ENCODE data around the gene SLC9A1.
A peak's percentile ranks its signal among the peaks of the same experiment; 100 is the strongest.

SLC9A1 gene

DNA sequence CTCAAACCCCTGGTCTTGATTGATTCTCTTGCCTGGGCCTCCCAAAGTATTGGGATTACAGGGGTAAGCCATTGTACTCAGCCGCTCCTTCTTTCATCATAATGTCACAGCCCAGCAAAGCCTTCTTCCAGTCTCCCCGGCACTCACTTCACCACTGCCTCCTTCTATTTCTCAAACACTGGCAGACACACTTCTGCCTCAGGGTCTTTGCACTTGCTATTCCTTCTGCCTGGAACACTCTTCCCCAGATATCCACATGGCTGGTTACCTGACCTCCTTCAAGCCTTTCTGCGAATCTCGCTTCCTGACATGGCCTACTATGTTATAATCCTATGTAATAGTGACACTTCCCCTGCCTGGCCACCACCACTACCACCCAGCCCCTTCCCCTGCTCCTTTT is 7.2 kb upstream of the SLC9A1 start:
- no peak overlapping the region for H3K4me3 ChIP-seq (IDR thresholded peaks at IDR 0.05; ENCODE audit: insufficient read depth, low read depth, low read length)
- TF ChIP-seq, protein P1, sequence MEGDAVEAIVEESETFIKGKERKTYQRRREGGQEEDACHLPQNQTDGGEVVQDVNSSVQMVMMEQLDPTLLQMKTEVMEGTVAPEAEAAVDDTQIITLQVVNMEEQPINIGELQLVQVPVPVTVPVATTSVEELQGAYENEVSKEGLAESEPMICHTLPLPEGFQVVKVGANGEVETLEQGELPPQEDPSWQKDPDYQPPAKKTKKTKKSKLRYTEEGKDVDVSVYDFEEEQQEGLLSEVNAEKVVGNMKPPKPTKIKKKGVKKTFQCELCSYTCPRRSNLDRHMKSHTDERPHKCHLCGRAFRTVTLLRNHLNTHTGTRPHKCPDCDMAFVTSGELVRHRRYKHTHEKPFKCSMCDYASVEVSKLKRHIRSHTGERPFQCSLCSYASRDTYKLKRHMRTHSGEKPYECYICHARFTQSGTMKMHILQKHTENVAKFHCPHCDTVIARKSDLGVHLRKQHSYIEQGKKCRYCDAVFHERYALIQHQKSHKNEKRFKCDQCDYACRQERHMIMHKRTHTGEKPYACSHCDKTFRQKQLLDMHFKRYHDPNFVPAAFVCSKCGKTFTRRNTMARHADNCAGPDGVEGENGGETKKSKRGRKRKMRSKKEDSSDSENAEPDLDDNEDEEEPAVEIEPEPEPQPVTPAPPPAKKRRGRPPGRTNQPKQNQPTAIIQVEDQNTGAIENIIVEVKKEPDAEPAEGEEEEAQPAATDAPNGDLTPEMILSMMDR (conservative IDR thresholded peaks at IDR 0.05; ENCODE audit: low read depth, low read length): no peak
- H3K79me2 ChIP-seq (ENCODE audit: insufficient read depth, low read depth): no peaks in the 10 kb centered on the region
- no peak overlapping the region for H3K4me2 ChIP-seq
- no peak overlapping the region for H2AFZ ChIP-seq (ENCODE audit: low read depth)
- no peaks in the 10 kb centered on the region for H3K36me3 ChIP-seq (ENCODE audit: insufficient read depth)
- no peaks in the 10 kb centered on the region for H3K27me3 ChIP-seq (ENCODE audit: insufficient read depth, low read depth)
- no peak overlapping the region for H3K9ac ChIP-seq
- H3K4me1 ChIP-seq (ENCODE audit: low read depth, poor library complexity, severe bottlenecking): no peaks in the 10 kb centered on the region
- no peak overlapping the region for H3K27ac ChIP-seq
- H4K20me1 ChIP-seq (ENCODE audit: insufficient read depth): no peaks in the 10 kb centered on the region

DNA sequence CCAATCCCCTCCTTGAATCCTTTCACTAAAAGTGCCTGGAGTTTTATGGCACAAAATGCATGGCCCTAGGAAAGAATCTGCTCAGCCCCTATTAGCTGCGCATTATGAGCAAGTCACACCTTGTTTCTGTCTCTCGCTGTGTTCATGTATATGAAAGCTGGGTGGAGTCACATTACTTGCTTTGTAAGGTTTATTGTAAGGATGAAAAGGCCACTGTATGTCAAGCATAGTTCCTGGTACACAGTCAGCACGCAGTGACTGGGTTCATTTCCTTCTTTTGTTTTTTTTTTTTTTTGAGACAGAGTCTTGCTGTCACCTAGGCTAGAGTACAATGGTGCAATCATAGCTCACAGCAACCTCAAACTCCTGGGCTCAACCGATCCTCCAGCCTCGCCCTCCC is 6.7 kb upstream of the SLC9A1 start:
- H3K9ac ChIP-seq: no peak overlapping the region
- no peak overlapping the region for H3K27ac ChIP-seq
- H2AFZ ChIP-seq (ENCODE audit: low read depth): no peak overlapping the region
- H3K79me2 ChIP-seq (ENCODE audit: insufficient read depth, low read depth): no peaks in the 10 kb centered on the region
- no peak overlapping the region for H3K4me2 ChIP-seq
- no peak overlapping the region for H3K4me3 ChIP-seq (IDR thresholded peaks at IDR 0.05; ENCODE audit: insufficient read depth, low read depth, low read length)
- no peaks in the 10 kb centered on the region for H3K27me3 ChIP-seq (ENCODE audit: insufficient read depth, low read depth)
- no peaks in the 10 kb centered on the region for H4K20me1 ChIP-seq (ENCODE audit: insufficient read depth)
- no peaks in the 10 kb centered on the region for H3K36me3 ChIP-seq (ENCODE audit: insufficient read depth)
- no peaks in the 10 kb centered on the region for H3K4me1 ChIP-seq (ENCODE audit: low read depth, poor library complexity, severe bottlenecking)
- TF ChIP-seq, protein P1 (conservative IDR thresholded peaks at IDR 0.05; ENCODE audit: low read depth, low read length): no peak

DNA sequence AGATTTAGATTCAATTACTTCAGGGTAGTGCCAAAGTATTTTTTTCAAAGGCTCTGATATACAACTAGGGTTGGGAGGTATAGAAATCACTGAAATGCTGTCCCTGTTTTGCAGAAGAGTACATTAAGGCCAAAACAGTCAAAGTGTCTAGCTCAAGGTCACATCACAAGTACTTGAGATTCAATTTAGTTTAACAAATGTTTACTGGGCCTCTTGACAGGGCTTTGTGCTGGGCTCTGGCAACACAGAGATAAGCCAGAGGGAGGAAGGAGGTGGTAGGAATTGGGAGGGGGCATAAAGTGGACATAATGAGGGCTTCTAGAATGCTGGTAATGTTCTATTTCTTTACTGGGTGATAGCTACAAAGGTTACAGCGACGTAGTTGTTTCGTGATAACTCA is 2.3 kb upstream of the SLC9A1 start:
- Histone ChIP-seq H3K27ac (no peak overlapping the region), H3K4me1 (ENCODE audit: low read depth, poor library complexity, severe bottlenecking) (peaks cover 21% of the 10 kb centered on the region), H3K36me3 (ENCODE audit: insufficient read depth) (no peaks in the 10 kb centered on the region), H3K4me3 (IDR thresholded peaks at IDR 0.05; ENCODE audit: insufficient read depth, low read depth, low read length) (no peak overlapping the region), H3K4me2 (no peak overlapping the region), H4K20me1 (ENCODE audit: insufficient read depth) (no peaks in the 10 kb centered on the region), H3K79me2 (ENCODE audit: insufficient read depth, low read depth) (0 out of 2 replicates have a peak, but pooled peaks cover 4% of the 10 kb centered on the region), H3K9ac (no peak overlapping the region), H3K27me3 (ENCODE audit: insufficient read depth, low read depth) (no peaks in the 10 kb centered on the region), H2AFZ (ENCODE audit: low read depth) (no peak overlapping the region)
- TF ChIP-seq, protein P1 (conservative IDR thresholded peaks at IDR 0.05; ENCODE audit: low read depth, low read length): no peak

DNA sequence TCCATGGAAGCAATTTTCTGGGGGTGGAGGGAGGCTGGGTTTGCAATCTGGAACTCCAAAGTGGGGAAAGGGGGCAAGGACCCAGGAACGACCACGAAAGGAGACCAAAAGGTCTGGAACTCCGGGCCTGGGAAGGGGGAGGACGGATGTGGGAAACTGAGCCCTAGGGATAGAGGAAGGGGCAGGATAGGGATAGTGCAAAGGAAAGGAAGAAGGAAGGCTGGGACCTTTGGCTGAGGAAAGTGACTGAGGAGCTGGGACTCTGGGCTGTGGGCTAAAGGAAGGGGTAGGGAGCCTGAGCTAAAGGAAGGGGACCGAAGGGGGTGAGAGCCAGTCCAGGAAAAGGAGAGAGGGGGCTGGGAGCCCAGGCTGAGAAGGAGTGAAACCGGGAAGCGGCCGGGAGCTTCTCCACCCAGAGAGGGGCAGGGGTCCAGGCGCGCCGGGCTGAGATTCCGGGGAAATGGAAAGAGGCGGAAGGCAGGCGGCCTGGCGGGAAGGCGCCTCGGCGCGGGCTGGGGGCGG is 395 bp downstream of the SLC9A1 start:
- peak overlapping the region; percentile 76 for H3K9ac ChIP-seq
- H3K4me1 ChIP-seq (ENCODE audit: low read depth, poor library complexity, severe bottlenecking): peaks cover 21% of the 10 kb centered on the region
- TF ChIP-seq, protein P1 (conservative IDR thresholded peaks at IDR 0.05; ENCODE audit: low read depth, low read length): no peak
- H3K4me3 ChIP-seq (IDR thresholded peaks at IDR 0.05; ENCODE audit: insufficient read depth, low read depth, low read length): no peak overlapping the region
- H2AFZ ChIP-seq (ENCODE audit: low read depth): peak overlapping the region; percentile 62; the same call in 1 of the 2 replicates
- no peaks in the 10 kb centered on the region for H4K20me1 ChIP-seq (ENCODE audit: insufficient read depth)
- H3K27me3 ChIP-seq (ENCODE audit: insufficient read depth, low read depth): no peaks in the 10 kb centered on the region
- 0 out of 2 replicates have a peak, but pooled peaks cover 4% of the 10 kb centered on the region for H3K79me2 ChIP-seq (ENCODE audit: insufficient read depth, low read depth)
- H3K4me2 ChIP-seq: peak overlapping the region; percentile 90
- H3K27ac ChIP-seq: no peak overlapping the region
- no peaks in the 10 kb centered on the region for H3K36me3 ChIP-seq (ENCODE audit: insufficient read depth)
